Keratinocyte (primary cell): ENCODE data around the gene HERC5. TPM values are rescaled to one million over a fixed set of nuclear protein-coding genes. Genes with fewer than 3 reads are reported as not detected.
A peak's percentile ranks its signal among the peaks of the same experiment; 100 is the strongest.
"Not testable (repeated sequence)": the region's sequence is repeated elsewhere in the genome, so short reads cannot be mapped to it uniquely, and the experiment has no call there.

Experiments
- DNase-seq: peaks from one replicate; pipeline ENCODE4 v3.0.0-alpha.2; 2011; ENCODE audit warnings: low read depth, missing footprints, low spot score
- FAIRE-seq: peaks from 2 replicates; lab custom pipeline; 2011; peaks lifted over from hg19 to GRCh38; lab: Jason Lieb, UNC
- H2AFZ ChIP-seq: 2 replicates; pipeline ENCODE4 v1.6.0; 2012; ENCODE audit warnings: low read length, control low read depth, inconsistent platforms; ENCODE audit not compliant: control insufficient read depth
- H3K27ac ChIP-seq: 2 replicates; pipeline ENCODE4 v1.5.1; 2011; ENCODE audit warnings: low read length; ENCODE audit not compliant: control insufficient read depth, insufficient read depth
- H3K27me3 ChIP-seq: 3 replicates; pipeline ENCODE4 v1.6.0; 2011; ENCODE audit warnings: low read length; ENCODE audit not compliant: control insufficient read depth, insufficient read depth; ENCODE audit errors: extremely low read depth
- H3K36me3 ChIP-seq, 2 experiments: 2 replicates in 1 of 2; 3 replicates in 1 of 2; pipeline ENCODE4 v1.5.1; 2011; ENCODE audit warnings: low read length in 2 of 2, mild to moderate bottlenecking in 1 of 2; ENCODE audit not compliant: control insufficient read depth in 2 of 2, insufficient read depth in 2 of 2; ENCODE audit errors: extremely low read depth in 1 of 2
- H3K4me1 ChIP-seq: 3 replicates; pipeline ENCODE4 v1.5.1; 2011; ENCODE audit warnings: low read length; ENCODE audit not compliant: control insufficient read depth, insufficient read depth; ENCODE audit errors: extremely low read depth
- H3K4me2 ChIP-seq: 3 replicates; pipeline ENCODE4 v1.6.0; 2011; ENCODE audit warnings: low read depth, low read length; ENCODE audit not compliant: control insufficient read depth, insufficient read depth; ENCODE audit errors: extremely low read depth
- H3K4me3 ChIP-seq, 3 experiments: fragments of 200-600 bp in 1 of 3; sonication (generic) in 1 of 3; 2 replicates in 2 of 3; 3 replicates in 1 of 3; pipeline ENCODE4 v1.5.1; 2011 to 2016; ENCODE audit warnings: low read length in 3 of 3, mild to moderate bottlenecking in 3 of 3, control low read depth in 2 of 3, inconsistent platforms in 1 of 3, low read depth in 1 of 3, mixed read lengths in 1 of 3, mixed run types in 1 of 3, moderate library complexity in 1 of 3; ENCODE audit not compliant: control insufficient read depth in 2 of 3, insufficient read depth in 2 of 3; ENCODE audit errors: extremely low read depth in 1 of 3
- H3K79me2 ChIP-seq: 2 replicates; pipeline ENCODE4 v1.6.0; 2012; ENCODE audit warnings: low read length; ENCODE audit not compliant: control insufficient read depth, insufficient read depth
- H3K9ac ChIP-seq: 3 replicates; pipeline ENCODE4 v1.6.0; 2011; ENCODE audit warnings: low read length; ENCODE audit not compliant: control insufficient read depth, insufficient read depth; ENCODE audit errors: extremely low read depth
- H3K9me1 ChIP-seq: 3 replicates; pipeline ENCODE4 v1.6.0; 2011; ENCODE audit warnings: low read length; ENCODE audit not compliant: control insufficient read depth, insufficient read depth; ENCODE audit errors: extremely low read depth
- H3K9me3 ChIP-seq: 2 replicates; pipeline ENCODE4 v1.5.1; 2012; ENCODE audit warnings: low read depth, low read length; ENCODE audit not compliant: control insufficient read depth
- H4K20me1 ChIP-seq: 3 replicates; pipeline ENCODE4 v1.6.0; 2011; ENCODE audit warnings: low read length; ENCODE audit not compliant: control insufficient read depth, insufficient read depth; ENCODE audit errors: extremely low read depth
- CTCF ChIP-seq, 3 experiments: IDR thresholded peaks in 1 of 3; conservative IDR thresholded peaks in 1 of 3; optimal IDR thresholded peaks in 1 of 3; 2 replicates in 2 of 3; 3 replicates in 1 of 3; pipeline versions ENCODE3 to v1.5.1; 2011; ENCODE audit warnings: low read length in 3 of 3, mild to moderate bottlenecking in 3 of 3, moderate library complexity in 2 of 3, control low read depth in 1 of 3, inconsistent platforms in 1 of 3; ENCODE audit not compliant: insufficient read depth in 2 of 3; ENCODE audit errors: extremely low read depth in 1 of 3
- EZH2 ChIP-seq: IDR thresholded peaks from one replicate; pipeline ENCODE4 v1.6.1; 2012; ENCODE audit warnings: inconsistent platforms, mild to moderate bottlenecking, low read length, moderate library complexity
- dilution Hi-C: fragments of 300-500 bp; cut with MboI; formaldehyde crosslinking; loops from one replicate; pipeline ENCODE4 v1.7.0; 2020; ENCODE audit warnings: low sequenced_read_pairs; ENCODE audit not compliant: extremely low pct_ligation_motif_present
- polyA plus RNA-seq, 5 experiments: library from polyadenylated mRNA; depleted of rRNA in 3 of 5; stranded (reverse) in 3 of 5; stranded (forward) in 1 of 5; unstranded in 1 of 5; fragments of >200 nt; gene quantifications; 1 replicate in 1 of 5; 2 replicates in 3 of 5; 3 replicates in 1 of 5; pipeline versions ENCODE4 v1.2.1 to v1.2.3, GENCODE V29; 2011 to 2012; ENCODE audit warnings: missing spikeins in 2 of 5, low read depth in 1 of 5, low replicate concordance in 1 of 5

Gene HERC5
- polyA plus RNA-seq, 1 donor (not counting 4 experiments of a cell fraction or from before 2014, with no cell fraction given) = 3.4 TPM

GRCh38 chr4:88537709-88538108 lies 80.8 kb downstream of the HERC5 start:
- no peak for TF ChIP-seq EZH2
- no peak for TF ChIP-seq CTCF (optimal IDR thresholded peaks at IDR 0.05 in 1 of 3, IDR thresholded peaks at IDR 0.05 in 1 of 3, conservative IDR thresholded peaks at IDR 0.05 in 1 of 3; ENCODE audit: extremely low read depth in 1 of 3, insufficient read depth in 2 of 3, low read length in 3 of 3)
- Histone ChIP-seq H2AFZ (no peak overlapping the region), H3K27ac (no peak overlapping the region), H3K9ac (no peak overlapping the region), H4K20me1 (no peaks in the 10 kb centered on the region), H3K9me1 (no peaks in the 10 kb centered on the region), H3K27me3 (no peaks in the 10 kb centered on the region), H3K4me3 (no peak overlapping the region), H3K79me2 (peaks cover 4% of the 10 kb centered on the region), H3K4me2 (no peak overlapping the region), H3K9me3 (no peaks in the 10 kb centered on the region), H3K36me3 (no peaks in the 10 kb centered on the region), H3K4me1 (peaks cover 32% of the 10 kb centered on the region)
- DNase-seq = no peak
- dilution Hi-C loops = no loop called here
- FAIRE-seq = no peak

GRCh38 chr4:88539322-88540068 lies 82.6 kb downstream of the HERC5 start:
- DNase-seq, dilution Hi-C loops, H3K36me3 ChIP-seq: not testable (repeated sequence)

More at GRCh38 chr4:88539322-88540068, 82.6 kb downstream of the HERC5 start:
- H3K9ac ChIP-seq, H3K27me3 ChIP-seq, H3K4me2 ChIP-seq, H3K9me1 ChIP-seq, H4K20me1 ChIP-seq, H3K79me2 ChIP-seq, H3K27ac ChIP-seq, H3K9me3 ChIP-seq, H3K4me3 ChIP-seq: not testable (repeated sequence)
- Histone ChIP-seq H2AFZ (peak overlapping the region; percentile 76), H3K4me1 (peaks cover 15% of the 10 kb centered on the region)
- peak; percentile 82 for FAIRE-seq
- TF ChIP-seq CTCF (optimal IDR thresholded peaks at IDR 0.05 in 1 of 3, IDR thresholded peaks at IDR 0.05 in 1 of 3, conservative IDR thresholded peaks at IDR 0.05 in 1 of 3; ENCODE audit: extremely low read depth in 1 of 3, insufficient read depth in 2 of 3, low read length in 3 of 3) = peak; percentile 29 to 66 (median 45)
